IMR-90 (cell line): ENCODE results near the gene TGM2. TPM values are rescaled to one million over a fixed set of nuclear protein-coding genes. Genes with fewer than 3 reads are reported as not detected.

Experiments
- ATAC-seq: fragments of 200-7000 bp; cut with Tn5 transposase; 2 replicates; pipeline ENCODE4 v1.9.1; 2020; ENCODE audit warnings: low read depth, mild to moderate bottlenecking, moderate library complexity
- BruUV-seq: library from RNA; stranded (reverse); fragments of 400-500 nt; replicated peaks from 2 replicates; lab custom pipeline; 2021; lab: Mats Ljungman, UMichigan
- CTCF ChIA-PET: fragments of 300-600 bp; formaldehyde crosslinking; extraction: SDS; loops from one replicate; lab custom pipeline; 2021; ENCODE audit warnings: antibody characterized with exemption; lab: Yijun Ruan, JAX
- POLR2A ChIA-PET: fragments of 300-600 bp; sonication (Branson Sonifier 250); formaldehyde crosslinking; loops from one replicate; lab custom pipeline; 2022; ENCODE audit warnings: antibody characterized with exemption; ENCODE audit not compliant: unreplicated experiment; lab: Charles Lee
- DNase-seq: peaks from one replicate; pipeline ENCODE4 v3.0.0; 2013
- H2AFZ ChIP-seq: replicated peaks from 2 replicates; pipeline ENCODE3; 2013; ENCODE audit warnings: low read length, mild to moderate bottlenecking; ENCODE audit not compliant: poor library complexity
- H2AK5ac ChIP-seq: 2 replicates; pipeline ENCODE4 v1.6.1; 2013; ENCODE audit warnings: low read depth, low read length, inconsistent platforms
- H2AK9ac ChIP-seq: replicated peaks from 2 replicates; pipeline ENCODE3; 2013; ENCODE audit warnings: mild to moderate bottlenecking, low read depth, low read length, moderate library complexity; ENCODE audit not compliant: poor library complexity
- H2BK120ac ChIP-seq: 2 replicates; pipeline ENCODE4 v1.6.1; 2013; ENCODE audit warnings: low read depth, low read length, inconsistent platforms
- H2BK15ac ChIP-seq: 3 replicates; pipeline ENCODE4 v1.6.1; 2013; ENCODE audit warnings: low read depth, low read length, inconsistent platforms
- H2BK20ac ChIP-seq: 2 replicates; pipeline ENCODE4 v1.6.1; 2013; ENCODE audit warnings: low read depth, mild to moderate bottlenecking, inconsistent platforms, low read length, moderate library complexity
- H2BK5ac ChIP-seq: 2 replicates; pipeline ENCODE4 v1.6.1; 2013; ENCODE audit warnings: mild to moderate bottlenecking, low read depth, low read length, inconsistent platforms; ENCODE audit not compliant: poor library complexity, severe bottlenecking
- H3K14ac ChIP-seq: replicated peaks from 2 replicates; pipeline ENCODE4 v1.6.1; 2013; ENCODE audit warnings: low read depth, low read length, inconsistent platforms
- H3K18ac ChIP-seq: 2 replicates; pipeline ENCODE4 v1.6.1; 2013; ENCODE audit warnings: low read depth, low read length, control low read depth
- H3K23ac ChIP-seq: 2 replicates; pipeline ENCODE4 v1.6.1; 2013; ENCODE audit warnings: low read depth, low read length, inconsistent platforms
- H3K27ac ChIP-seq: 2 replicates; pipeline ENCODE4 v1.5.1; 2013; ENCODE audit warnings: mild to moderate bottlenecking, control low read depth, low read length; ENCODE audit not compliant: insufficient read depth
- H3K27me3 ChIP-seq: 2 replicates; pipeline ENCODE4 v1.6.1; 2013; ENCODE audit warnings: low read length; ENCODE audit not compliant: control insufficient read depth, insufficient read depth
- H3K36me3 ChIP-seq: 2 replicates; pipeline ENCODE4 v1.6.1; 2013; ENCODE audit warnings: low read length, mixed read lengths; ENCODE audit not compliant: control insufficient read depth, insufficient read depth
- H3K4ac ChIP-seq: 2 replicates; pipeline ENCODE4 v1.6.1; 2013; ENCODE audit warnings: low read depth, low read length, inconsistent platforms
- H3K4me1 ChIP-seq: 2 replicates; pipeline ENCODE4 v1.6.1; 2013; ENCODE audit warnings: low read length, mixed read lengths; ENCODE audit not compliant: control insufficient read depth, insufficient read depth
- H3K4me2 ChIP-seq: 2 replicates; pipeline ENCODE4 v1.6.1; 2013; ENCODE audit warnings: low read depth, mild to moderate bottlenecking, control low read depth, low read length, moderate library complexity
- H3K4me3 ChIP-seq: 2 replicates; pipeline ENCODE4 v1.5.1; 2013; ENCODE audit warnings: low read depth, mild to moderate bottlenecking, control low read depth, low read length, moderate library complexity; ENCODE audit not compliant: insufficient read depth
- H3K56ac ChIP-seq: 2 replicates; pipeline ENCODE4 v1.6.1; 2013; ENCODE audit warnings: low read length, inconsistent platforms; ENCODE audit not compliant: insufficient read depth; ENCODE audit errors: extremely low read depth
- H3K79me1 ChIP-seq, 2 experiments: 2 replicates each; pipeline ENCODE4 v1.6.1; 2013; ENCODE audit warnings: low read length in 2 of 2, inconsistent platforms in 1 of 2, low read depth in 1 of 2
- H3K9ac ChIP-seq: 2 replicates; pipeline ENCODE4 v1.6.1; 2013; ENCODE audit warnings: low read depth, low read length, control low read depth
- H3K9me1 ChIP-seq: 2 replicates; pipeline ENCODE4 v1.6.1; 2013; ENCODE audit warnings: low read length, inconsistent platforms; ENCODE audit not compliant: insufficient read depth
- H3K9me3 ChIP-seq: 2 replicates; pipeline ENCODE4 v1.6.1; 2013; ENCODE audit warnings: low read length; ENCODE audit not compliant: control insufficient read depth, insufficient read depth
- H4K20me1 ChIP-seq: 2 replicates; pipeline ENCODE4 v1.6.1; 2013; ENCODE audit warnings: low read length, inconsistent platforms; ENCODE audit not compliant: insufficient read depth
- H4K5ac ChIP-seq: 2 replicates; pipeline ENCODE4 v1.6.1; 2013; ENCODE audit warnings: mild to moderate bottlenecking, low read depth, low read length, control low read depth
- H4K8ac ChIP-seq, 2 experiments: 2 replicates each; pipeline ENCODE4 v1.6.1; 2013; ENCODE audit warnings: low read depth in 2 of 2, low read length in 2 of 2, control low read depth in 1 of 2, inconsistent platforms in 1 of 2
- H4K91ac ChIP-seq: 2 replicates; pipeline ENCODE4 v1.6.1; 2013; ENCODE audit warnings: low read depth, low read length, inconsistent platforms; ENCODE audit not compliant: insufficient read depth
- MAFK ChIP-seq: IDR thresholded peaks from 2 replicates; pipeline ENCODE4 v1.6.1; 2012; ENCODE audit warnings: low read depth, low read length, improper control_type of control experiment
- MXI1 ChIP-seq: IDR thresholded peaks from 2 replicates; pipeline ENCODE4 v1.6.1; 2012; ENCODE audit warnings: low read depth, mild to moderate bottlenecking, low read length, moderate library complexity, borderline replicate concordance
- RAD21 ChIP-seq: IDR thresholded peaks from 2 replicates; pipeline ENCODE4 v1.6.1; 2012; ENCODE audit warnings: low read length, improper control_type of control experiment
- RFX5 ChIP-seq: IDR thresholded peaks from 2 replicates; pipeline ENCODE4 v1.8.0; 2012; ENCODE audit warnings: low read depth, mild to moderate bottlenecking, low read length, moderate library complexity
- WGBS, 2 experiments: methylation state at CpG; one replicate each; pipeline versions ENCODE4 v1.1.5 to v1.1.7; 2013; ENCODE audit warnings: missing lambda C conversion rate in 2 of 2; ENCODE audit not compliant: insufficient read length in 1 of 2; ENCODE audit errors: extremely low coverage in 2 of 2; 5-methylcytosine and 5-hydroxymethylcytosine counted together
- dilution Hi-C: fragments of 300-500 bp; cut with HindIII; formaldehyde crosslinking; loops from one replicate; pipeline ENCODE4 v1.14.3; 2018; ENCODE audit warnings: low sequenced_read_pairs; ENCODE audit not compliant: unreplicated experiment
- in situ Hi-C: fragments of 300-500 bp; cut with MboI; formaldehyde crosslinking; loops from 3 replicates; pipeline ENCODE4 v1.14.3; 2019; ENCODE audit warnings: low sequenced_read_pairs, inconsistent platforms, mixed read lengths
- intact Hi-C: fragments of 100-400 bp; cut with micrococcal nuclease; formaldehyde crosslinking; loops from 2 replicates; pipeline ENCODE4 v1.10.0; 2022
- polyA plus RNA-seq, 3 experiments: library from polyadenylated mRNA; depleted of rRNA; stranded (reverse); fragments of >200 nt; gene quantifications; 2 replicates each; pipeline ENCODE4 v1.2.3, GENCODE V29; 2012; ENCODE audit warnings: low replicate concordance in 1 of 3
- total RNA-seq: library from RNA; depleted of rRNA; stranded (reverse); fragments of >200 nt; gene quantifications from 2 replicates; pipeline ENCODE4 v1.2.3, GENCODE V29; 2012
- TF ChIP-seq, protein P1 (sequence below): fragments of 150-350 bp; IDR thresholded peaks from 2 replicates; pipeline ENCODE4 v1.6.1; 2017; ENCODE audit warnings: mild to moderate bottlenecking, antibody characterized with exemption, low read length, low read depth
- TF ChIP-seq, protein P2 (sequence below): fragments of 150-350 bp; IDR thresholded peaks from 2 replicates; pipeline ENCODE4 v1.6.1; 2016; ENCODE audit warnings: low read depth, mild to moderate bottlenecking, low read length, moderate library complexity, borderline replicate concordance

TGM2 gene
- total and polyA plus RNA-seq, 2 of the 4 experiments (the other 2 are of a cell fraction) = 239 to 268 TPM

GRCh38 chr20:38164069-38164468 lies 1.0 kb downstream of the TGM2 start:
- peaks cover 43% of the 10 kb centered on the region for H3K4me1 ChIP-seq

More at GRCh38 chr20:38164069-38164468, 1.0 kb downstream of the TGM2 start:
- Histone ChIP-seq H2AK9ac (no peak overlapping the region), H3K4ac (peak overlapping the region; percentile 27; the same call in 1 of the 2 replicates), H2BK120ac (peak overlapping the region; percentile 6; the same call in 1 of the 2 replicates), H2BK20ac (peak overlapping the region; percentile 16; the same call in 1 of the 2 replicates), H3K9ac (peak overlapping the region; percentile 64; the same call in 1 of the 2 replicates), H3K27me3 (no peaks in the 10 kb centered on the region), H4K91ac (peak overlapping the region; percentile 29), H4K5ac (peak overlapping the region; percentile 13), H3K14ac (peak overlapping the region; percentile 16; the same call in 1 of the 2 replicates), H3K4me2 (peak overlapping the region; percentile 96), H3K36me3 (peaks cover 20% of the 10 kb centered on the region), H3K18ac (peak overlapping the region; percentile 15; the same call in 1 of the 2 replicates), H3K9me3 (no peaks in the 10 kb centered on the region), H2AFZ (no peak overlapping the region), H4K20me1 (no peaks in the 10 kb centered on the region; the same call in 1 of the 2 replicates), H3K4me3 (peak overlapping the region; percentile 50), H4K8ac (peak overlapping the region in 1 of 2 experiments; percentile 42; a peak in 1 of 4 replicates), H3K79me1 (peaks cover 24 to 67% of the 10 kb centered on the region in 2 experiments), H3K56ac (no peak overlapping the region), H3K9me1 (peaks cover 27% of the 10 kb centered on the region), H2BK5ac (no peak overlapping the region), H2AK5ac (peak overlapping the region; percentile 99), H3K23ac (peak overlapping the region; percentile 40; the same call in 1 of the 2 replicates), H2BK15ac (no peak overlapping the region), H3K27ac (0 out of 2 replicates have a peak overlapping the region, but pooled peaks have one; percentile 8)
- intact Hi-C loops (no loop called here), dilution Hi-C loops (no loop called here), in situ Hi-C loops (no loop called here)
- POLR2A ChIA-PET = interaction anchor here (0.6 kb wide), 1 partner anchor 71 kb away, joined by 7 read pairs; no protein-coding TSS in a partner anchor
- 100% methylated on average over 1 of the region's 5 CpGs; no CpG with 5 or more reads in 1 of the 2 experiments for WGBS, 2 experiments
- DNase-seq = no peak
- BruUV-seq = no TSS peak
- ATAC-seq = no peak
- TF ChIP-seq RAD21 (no peak), MXI1 (no peak), MAFK (no peak), RFX5 (no peak)
- TF ChIP-seq, protein P1, sequence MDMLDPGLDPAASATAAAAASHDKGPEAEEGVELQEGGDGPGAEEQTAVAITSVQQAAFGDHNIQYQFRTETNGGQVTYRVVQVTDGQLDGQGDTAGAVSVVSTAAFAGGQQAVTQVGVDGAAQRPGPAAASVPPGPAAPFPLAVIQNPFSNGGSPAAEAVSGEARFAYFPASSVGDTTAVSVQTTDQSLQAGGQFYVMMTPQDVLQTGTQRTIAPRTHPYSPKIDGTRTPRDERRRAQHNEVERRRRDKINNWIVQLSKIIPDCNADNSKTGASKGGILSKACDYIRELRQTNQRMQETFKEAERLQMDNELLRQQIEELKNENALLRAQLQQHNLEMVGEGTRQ = no peak
- TF ChIP-seq, protein P2, sequence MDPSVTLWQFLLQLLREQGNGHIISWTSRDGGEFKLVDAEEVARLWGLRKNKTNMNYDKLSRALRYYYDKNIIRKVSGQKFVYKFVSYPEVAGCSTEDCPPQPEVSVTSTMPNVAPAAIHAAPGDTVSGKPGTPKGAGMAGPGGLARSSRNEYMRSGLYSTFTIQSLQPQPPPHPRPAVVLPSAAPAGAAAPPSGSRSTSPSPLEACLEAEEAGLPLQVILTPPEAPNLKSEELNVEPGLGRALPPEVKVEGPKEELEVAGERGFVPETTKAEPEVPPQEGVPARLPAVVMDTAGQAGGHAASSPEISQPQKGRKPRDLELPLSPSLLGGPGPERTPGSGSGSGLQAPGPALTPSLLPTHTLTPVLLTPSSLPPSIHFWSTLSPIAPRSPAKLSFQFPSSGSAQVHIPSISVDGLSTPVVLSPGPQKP = no peak
- CTCF ChIA-PET = interaction anchor here (0.9 to 2.4 kb wide), 5 partner anchors 23 to 93 kb away, joined by 3 to 9 read pairs (median 4); no protein-coding TSS in a partner anchor
